ENCODE data around the gene OR6X1.

Gene OR6X1, protein sequence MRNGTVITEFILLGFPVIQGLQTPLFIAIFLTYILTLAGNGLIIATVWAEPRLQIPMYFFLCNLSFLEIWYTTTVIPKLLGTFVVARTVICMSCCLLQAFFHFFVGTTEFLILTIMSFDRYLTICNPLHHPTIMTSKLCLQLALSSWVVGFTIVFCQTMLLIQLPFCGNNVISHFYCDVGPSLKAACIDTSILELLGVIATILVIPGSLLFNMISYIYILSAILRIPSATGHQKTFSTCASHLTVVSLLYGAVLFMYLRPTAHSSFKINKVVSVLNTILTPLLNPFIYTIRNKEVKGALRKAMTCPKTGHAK

DNA sequence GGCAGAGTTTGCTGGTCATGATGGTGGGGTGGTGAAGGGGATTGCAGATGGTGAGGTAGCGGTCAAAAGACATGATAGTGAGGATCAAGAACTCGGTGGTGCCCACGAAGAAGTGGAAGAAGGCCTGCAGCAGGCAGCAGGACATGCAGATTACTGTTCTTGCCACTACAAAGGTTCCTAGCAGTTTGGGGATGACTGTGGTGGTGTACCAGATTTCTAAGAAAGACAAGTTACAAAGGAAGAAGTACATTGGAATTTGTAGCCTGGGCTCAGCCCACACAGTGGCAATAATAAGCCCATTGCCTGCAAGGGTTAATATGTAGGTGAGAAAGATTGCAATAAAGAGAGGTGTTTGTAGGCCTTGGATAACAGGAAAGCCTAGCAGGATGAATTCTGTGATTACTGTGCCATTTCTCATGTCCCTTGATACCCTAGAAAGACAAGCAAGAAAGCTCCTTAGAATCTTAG lies at the start of gene OR6X1:
TSS of gene OR6X1 (minus strand) at position 418 of the 468 bp plus-strand sequence. CDS start at position 418, 0 bp downstream.
- DNase-seq: no peak

DNA sequence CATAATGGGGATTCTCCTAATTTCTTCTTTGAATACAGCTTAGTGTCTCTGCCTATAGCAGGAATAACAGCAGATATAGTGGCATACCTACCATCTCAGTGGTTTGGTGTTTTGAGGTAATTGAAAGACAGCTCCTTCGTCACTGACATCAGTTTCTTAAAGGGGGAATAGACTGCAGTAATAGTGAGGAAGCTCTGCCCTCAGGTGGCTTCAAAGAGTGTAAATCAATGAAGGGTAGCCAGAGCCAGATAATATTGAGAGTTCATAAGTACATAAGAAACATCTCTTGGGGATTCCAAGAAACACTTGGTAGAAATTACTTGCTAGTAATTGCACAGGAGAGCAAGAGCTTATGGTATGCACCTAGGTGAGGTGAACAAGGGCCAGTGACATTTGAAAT lies 47.4 kb upstream of the OR6X1 start:
- DNase-seq: no peak

DNA sequence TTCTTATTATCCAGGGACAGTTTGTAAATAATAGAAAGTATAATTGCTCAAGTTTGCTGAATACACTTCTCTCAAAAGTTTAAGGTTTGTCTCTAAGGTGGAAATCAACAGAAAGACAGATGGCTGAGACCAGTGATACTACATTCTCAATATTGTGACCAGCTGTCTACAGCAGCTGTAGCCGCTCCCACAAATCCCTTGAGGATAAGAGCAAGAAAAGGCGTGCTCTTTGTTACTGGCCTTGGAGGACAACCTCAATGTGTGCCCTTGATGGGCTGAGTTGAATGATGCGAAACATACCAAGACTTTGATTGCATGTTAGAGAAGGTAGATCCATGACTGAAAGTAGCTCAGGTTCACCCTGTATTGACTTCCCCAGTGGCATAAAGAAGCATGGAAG lies 45.7 kb upstream of the OR6X1 start:
- no peak for DNase-seq

DNA sequence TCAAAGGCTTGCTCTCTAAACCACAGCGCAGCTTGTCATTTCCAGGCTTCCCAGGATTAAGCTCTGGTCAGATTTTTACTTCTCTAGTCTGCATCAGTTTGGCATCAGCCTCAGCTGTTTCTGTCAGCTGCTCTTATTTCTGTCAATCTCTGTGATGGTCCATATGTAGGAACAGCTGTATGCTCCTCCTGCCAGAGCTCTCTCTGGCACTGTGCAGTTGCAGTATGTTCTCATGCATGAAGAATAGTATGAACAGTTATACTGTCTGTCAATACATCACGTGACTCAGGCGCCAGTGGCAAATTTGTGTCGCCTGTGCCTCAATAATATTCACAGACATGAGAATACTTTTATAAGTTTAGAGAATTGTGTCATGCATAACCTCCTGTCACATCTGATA lies 45.1 kb upstream of the OR6X1 start:
- no peak for DNase-seq

DNA sequence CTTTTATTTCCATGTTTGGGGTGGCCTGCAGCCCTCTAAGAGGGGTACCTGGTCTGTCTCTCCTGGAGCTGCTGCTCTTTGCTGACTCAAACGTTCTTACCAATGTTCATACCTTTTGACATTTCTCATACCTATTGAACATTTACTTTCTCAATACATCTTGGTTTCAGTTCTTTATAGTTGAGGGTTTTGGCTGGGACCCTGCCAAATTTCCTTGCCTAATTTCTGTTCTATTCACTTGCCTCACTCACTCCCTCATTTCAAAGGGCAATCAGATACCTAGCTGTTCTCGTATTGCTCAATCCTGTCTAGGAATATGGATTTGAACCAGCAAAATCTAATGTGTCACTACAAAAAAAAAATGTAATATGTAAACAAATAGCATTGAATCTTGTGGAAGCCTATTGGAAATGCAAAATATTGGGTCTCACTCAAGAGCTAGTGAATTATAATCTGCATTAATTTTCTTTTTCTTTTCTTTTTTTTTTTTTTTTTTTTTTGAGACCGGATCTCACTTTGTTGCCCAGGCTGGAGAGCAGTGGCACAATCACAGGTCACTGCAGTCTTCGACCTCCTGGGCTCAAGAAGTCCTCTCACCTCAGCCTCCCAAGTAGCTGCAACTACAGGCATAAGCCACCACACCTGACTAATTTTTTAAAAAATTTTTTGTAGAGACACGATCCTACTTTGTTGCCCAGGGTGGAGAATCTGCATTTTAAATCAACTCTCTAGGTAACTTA lies 44.4 kb upstream of the OR6X1 start:
- no peak for DNase-seq

DNA sequence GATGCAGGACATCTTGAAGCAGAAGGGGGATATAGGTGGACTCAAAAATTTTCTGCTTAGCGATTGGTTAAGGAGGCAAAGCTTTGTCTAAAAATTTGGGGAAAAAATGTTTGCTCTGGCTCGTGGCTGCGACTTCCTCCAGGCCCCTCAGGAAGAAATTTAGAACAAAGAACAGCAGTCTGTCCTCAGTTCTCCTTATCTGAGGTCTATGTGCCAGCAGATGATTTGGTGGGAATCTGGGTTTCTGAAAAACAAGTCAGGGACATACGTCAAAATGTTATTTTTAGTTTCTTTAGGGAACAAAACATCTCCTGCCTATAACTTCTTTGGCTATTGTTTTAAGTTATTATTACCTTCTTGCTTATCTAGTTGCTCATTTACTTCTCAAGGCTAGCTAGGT lies 43.8 kb upstream of the OR6X1 start:
- no peak for DNase-seq

DNA sequence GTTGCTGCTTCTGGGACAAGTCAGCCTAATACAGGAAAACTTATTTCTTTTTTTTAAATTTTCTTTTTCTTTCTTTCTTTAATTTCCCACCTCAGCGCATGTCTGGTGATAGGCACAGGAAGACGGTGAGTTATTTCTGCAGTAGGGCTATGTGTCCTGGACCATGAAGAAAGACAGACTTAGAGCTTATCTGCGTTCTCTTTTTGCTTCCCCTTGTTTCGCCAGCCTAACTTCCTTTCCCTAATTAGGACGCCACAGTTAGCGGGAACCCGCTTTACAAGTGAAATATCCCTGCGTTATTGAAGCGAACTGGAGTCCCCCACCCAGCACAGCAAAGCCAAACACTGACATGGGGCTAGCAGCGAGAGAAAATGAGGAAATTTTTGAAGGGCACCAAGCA lies 43.2 kb upstream of the OR6X1 start:
- no peak for DNase-seq

DNA sequence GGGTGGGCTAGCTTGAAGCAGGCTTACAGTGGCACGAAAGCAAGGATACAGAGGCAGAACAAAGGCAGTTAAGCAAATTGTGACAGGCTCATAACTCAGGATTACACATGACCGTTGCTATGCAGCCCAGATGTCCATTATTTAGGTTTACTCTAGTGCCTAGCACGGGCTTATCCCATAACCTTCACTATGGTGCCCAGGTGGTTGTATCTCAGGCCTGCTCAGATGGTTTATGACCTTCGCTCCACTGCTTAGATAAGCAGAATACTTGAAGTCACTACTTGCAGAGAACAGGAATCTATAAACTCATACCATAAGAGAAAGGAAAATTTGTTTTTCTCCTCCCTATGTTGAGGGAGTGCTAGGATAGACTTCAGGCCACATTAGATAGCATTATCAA lies 42.8 kb upstream of the OR6X1 start:
- no peak for DNase-seq

DNA sequence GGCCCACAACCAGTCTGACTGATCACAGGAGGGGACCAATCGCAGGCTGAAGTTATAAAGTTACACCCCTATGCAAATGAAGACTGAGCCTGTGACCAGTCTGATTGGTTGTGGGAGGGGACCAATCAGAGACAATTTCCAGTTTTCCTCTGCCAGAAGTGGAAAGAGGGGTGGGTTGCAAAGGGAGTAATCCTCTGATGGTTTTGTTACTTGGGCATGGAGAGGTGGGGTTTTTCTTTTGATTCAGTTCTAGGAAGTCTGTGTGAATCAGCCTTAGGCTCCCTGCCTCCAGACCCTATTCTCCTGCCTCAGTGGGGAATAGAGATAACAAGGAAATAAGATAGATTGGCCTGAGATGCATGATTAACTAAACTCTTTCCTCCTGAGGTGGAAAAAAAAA lies 41.9 kb upstream of the OR6X1 start:
- no peak for DNase-seq

DNA sequence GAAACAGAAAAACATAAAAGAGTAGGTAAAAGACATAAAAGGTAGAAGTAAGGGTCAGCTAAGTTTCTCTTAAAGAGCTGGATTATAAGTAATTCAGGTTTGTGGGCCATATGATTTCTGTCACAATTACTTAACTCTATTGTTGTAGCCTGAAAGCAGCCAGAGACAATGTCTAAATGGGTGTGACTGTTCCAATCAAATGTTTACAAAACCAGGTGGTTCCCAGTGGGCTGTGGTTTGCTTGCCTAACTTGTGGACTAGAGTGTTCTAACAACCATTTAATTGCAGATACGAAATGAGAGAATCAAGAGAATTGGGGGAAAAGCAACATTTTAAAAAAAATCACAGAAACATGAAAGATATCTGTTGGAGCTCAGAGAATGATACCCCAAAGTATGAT lies 29.2 kb upstream of the OR6X1 start:
- DNase-seq: no peak

DNA sequence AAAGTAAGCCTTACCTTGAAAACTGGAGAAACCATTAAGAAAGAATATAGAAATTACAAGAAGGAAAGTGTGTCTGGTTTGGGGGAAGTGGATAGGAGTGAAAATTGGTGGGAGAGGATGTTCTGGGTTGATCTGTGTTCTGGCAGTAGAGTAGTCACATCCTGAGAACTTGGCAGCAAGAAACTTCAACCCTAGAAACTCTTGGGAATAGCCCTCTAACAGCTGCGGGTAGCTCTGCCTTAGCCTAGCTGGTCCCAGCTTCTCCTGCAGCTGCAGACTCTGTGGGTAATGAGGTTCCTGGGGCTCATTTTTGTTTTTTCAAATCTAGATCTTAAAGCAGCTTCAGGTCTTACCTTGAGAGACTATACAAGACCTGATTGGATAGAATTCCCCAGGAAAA lies 24.2 kb upstream of the OR6X1 start:
- no peak for DNase-seq

DNA sequence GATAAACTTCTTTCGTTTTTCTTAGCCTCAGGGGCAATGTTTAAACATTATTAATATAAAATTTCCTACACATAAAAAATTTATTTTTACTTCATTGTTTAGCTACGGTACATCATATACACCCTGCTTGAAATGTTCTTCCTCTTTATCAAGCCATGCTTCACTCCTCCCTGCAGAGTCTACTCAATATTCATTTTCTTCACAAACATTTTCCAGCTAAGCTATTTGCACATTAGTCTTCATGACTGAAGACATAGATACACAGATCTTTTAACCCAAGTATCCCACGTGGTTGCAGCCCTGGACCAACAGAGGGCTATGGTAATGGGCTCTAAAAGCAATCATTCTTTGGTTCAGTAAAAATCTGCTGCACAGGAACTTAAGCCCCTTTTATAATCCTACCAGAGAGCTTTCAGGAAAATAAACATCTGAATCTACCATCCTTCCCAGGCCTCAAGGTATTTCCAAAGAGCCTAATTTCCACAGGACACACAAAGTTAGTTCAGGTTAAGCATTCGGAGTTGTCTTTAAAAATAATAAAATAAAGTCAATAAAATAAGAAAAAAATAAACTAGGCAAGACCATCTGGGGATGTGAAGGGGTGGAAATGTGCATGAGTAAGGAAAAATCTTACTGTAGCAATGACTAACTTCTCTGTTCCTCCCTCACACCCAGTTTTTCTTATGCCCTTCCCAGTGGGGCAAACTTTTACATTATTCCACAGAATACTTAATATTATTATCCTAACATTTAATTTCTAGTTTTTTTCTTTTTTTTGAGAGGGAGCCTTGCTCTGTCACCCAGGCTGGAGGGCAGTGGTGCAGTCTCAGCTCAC lies 21.6 kb upstream of the OR6X1 start:
- DNase-seq: no peak

DNA sequence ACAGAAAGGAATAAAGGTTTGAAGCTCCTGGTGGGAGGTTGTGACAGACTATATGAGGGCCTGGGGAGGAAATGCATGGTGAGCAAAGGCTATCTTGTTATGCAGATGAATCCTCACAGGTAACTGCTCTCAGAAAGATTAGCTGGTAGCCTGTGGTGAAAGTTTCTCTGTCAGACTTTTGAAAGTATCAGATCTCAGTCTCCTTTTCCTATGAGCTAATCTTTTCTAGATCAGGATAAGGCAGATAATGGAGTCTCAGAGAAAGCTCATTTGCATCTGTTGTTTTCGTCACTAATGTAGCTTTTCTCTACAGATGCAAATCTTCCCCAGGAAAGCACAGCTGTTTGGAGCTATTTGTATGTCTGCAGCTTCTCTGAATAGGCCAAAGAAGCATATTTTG lies 21.0 kb upstream of the OR6X1 start:
- DNase-seq: no peak

DNA sequence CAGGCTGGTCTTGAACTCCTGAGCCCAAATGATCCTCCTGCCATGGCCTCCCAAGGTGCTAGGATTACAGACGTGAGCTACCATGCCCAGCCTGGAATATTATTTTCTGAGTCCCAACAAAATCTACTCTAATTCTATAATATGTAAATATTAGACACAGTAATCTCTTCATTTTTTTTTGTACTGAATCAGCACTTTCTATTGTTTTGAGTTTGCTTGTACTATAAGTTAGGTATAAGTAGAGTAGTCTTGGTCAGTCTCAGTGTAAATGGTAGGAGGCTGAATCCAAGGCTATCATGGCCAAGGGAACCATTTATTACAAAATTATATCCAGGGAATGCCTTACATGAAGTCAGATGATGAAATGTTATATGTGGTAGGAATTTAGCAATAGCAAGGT lies 19.6 kb upstream of the OR6X1 start:
- DNase-seq: no peak

DNA sequence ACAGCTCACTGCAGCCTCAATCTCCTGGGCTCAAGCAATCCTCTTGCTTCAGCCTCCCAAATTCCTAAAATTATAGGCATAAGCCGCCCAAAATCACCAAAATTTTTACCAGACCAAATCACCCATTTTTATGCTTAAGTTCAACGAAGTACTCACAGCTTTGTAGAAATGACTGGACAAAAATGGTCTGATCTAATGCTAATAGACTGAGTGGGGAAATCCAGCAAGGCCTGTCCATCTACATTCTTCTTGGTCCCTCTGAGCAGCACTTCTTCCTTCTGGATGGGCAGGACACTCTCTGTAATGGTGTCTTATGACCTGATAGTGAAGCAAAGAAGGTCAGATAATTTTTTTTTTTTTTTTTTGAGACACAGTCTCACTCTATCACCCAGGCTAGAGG lies 18.7 kb upstream of the OR6X1 start:
- DNase-seq: no peak

DNA sequence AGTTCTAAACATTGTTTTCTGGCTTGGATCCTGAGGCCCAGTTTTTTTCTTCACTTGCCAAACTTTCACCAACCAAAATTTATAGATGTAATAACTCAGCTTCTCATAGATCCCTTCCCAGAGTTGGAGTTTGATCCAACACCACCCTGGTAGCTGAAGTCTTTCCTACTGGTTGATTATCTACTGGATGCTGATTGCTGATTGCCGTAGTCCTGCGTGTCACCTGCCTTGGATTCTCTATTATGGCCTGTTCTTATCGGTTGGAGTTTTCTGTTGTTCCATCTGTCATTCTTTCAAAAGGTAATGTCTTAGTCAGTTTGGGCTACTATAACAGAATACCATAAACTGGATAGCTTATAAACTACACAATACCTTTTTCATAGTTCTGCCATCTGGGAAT lies 17.3 kb upstream of the OR6X1 start:
- DNase-seq: no peak

DNA sequence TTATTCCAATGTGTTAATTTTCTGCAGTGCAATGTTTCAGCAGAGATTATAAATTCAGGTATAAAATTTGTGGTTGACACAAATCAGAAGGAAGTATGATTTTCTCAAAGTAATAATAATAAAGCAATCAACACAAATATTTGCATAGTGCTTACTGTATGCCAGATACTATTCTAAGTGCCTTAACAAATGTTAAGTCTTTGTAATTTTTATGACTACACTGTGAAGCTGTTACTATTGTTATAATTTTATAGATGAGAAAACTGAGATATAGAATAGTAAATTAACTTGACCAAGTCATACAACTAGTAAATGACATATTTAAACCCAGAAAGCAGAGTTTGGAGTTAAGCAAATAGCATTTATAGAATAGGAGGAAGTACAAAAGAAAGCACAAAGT lies 16.4 kb upstream of the OR6X1 start:
- DNase-seq: no peak

DNA sequence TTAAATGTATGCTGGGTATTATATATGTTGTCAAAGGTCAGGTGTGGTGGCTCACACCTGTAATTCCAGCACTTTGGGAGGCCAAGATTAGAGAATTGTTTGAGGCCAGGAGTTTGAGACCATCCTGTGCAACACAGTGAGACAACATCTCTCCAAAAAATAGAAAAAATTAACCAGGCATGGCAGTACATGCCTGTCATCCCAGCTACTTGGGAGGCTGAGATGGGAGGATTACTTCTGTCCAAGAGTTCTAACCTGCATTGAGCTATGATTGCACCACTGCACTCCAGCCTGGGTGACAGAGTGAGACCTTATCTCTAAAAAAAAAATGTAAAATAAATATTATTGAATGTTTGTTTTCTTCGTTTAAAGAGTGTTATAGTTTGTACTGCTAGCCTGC lies 11.3 kb upstream of the OR6X1 start:
- no peak for DNase-seq

DNA sequence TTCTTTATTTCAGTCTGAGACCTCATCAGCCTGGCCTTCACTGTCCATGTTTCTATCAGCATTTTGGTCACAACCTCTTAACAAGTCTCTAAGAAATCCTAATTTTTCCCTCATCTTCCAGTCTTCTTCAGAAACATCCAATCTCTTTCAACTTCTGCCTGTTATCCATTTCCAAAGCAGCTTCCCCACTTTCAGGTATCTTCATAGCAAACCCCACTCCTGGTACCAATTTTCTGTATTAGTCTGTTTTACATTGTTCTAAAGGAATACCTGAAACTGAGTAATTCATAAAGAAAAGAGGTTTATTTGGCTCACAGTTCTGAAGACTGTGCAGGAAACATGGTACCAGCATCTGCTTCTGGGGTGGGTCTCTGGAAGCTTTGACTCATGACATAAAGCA lies 8.1 kb upstream of the OR6X1 start:
- no peak for DNase-seq

DNA sequence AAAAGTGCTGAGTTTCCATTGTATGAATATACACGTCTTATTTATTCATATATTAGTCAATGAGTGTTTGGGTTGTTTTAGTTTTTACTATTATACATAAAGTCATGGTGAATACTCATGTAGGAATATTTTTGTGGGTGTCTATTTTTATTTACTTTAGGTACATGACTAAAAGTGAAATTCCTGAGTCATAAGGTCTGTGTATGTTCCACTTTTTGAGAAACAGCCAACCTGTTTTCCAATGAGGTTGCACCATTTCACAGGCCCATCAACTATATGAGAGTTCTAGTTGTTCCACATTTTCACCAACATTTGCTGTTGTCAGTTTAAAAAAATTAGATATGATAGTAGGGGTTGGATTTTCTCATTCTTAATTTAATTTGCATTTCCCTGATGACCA lies 6.6 kb upstream of the OR6X1 start:
- DNase-seq: no peak

DNA sequence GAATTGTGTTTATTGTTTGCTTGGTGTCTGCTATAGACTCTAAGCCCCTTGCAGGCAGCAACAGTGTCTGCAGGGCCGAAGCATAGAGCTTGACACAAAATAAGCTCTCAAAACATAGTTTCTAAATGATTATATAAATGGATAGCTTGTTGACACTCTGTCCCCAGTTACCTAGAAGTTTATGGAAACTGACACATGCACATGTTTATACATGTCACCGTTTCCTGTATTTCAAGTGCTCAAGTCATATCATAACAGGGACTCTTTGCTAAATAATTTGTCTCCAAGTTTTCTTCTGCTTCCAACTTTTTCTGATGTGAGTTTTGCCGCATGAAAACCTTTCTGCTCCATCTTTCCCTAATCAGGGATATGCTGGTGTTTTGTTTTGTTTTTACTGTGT lies 3.7 kb upstream of the OR6X1 start:
- DNase-seq: no peak

DNA sequence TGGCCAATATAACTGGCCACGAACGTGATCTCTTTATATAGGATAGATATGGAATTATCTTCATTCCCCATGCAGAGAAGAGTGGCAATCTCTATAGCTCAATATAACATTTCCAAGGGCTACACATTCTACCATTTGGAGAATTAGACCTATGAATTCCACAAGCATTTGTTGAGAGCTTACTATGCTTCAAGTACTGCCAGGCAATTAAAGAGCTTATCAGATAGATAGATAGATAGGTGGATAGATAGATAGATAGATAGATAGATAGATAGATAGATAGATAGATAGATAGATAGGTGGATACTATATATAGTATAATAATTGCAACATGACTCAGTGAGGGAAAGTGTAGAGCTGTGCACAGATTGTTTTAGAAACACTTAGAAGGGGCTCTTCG lies 1.5 kb upstream of the OR6X1 start:
- DNase-seq: no peak

DNA sequence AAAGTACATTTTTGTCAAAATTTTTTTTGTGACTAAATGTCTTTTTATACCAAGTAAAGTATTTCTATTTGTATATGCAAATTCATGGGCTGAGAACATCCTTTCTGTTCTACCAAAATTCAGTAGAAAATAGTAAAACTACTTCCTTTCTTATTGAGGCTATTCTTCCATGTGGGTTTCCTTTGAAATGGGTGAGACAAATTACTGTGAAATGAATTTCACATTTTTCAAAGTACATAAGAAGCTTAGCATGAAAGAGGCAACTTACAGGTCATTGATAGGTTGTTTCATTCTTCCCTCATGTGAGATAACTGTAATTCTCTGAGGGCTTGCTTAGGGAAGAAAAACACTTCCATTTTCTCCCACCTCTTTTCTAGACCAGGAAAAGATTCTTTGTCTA lies 1.0 kb upstream of the OR6X1 start:
- no peak for DNase-seq

DNA sequence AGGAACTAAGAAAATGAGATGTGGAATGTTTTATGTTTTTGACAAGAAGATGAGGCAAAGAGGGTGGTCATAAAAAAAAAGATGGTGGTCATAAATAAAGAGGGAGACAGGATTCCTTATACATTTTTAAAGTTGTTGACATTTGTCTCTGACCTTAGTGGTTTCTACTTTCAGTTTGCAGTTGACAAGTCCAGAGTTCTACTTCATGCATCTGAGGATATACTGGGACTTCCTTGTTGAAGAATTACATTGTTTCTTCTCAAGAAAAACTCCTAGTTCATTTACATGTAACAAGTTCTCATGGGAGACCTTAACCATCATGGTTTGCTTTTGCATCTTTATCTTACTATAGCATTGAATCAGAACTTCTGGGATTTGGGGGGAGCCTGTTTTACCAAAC lies 1.2 kb downstream of the OR6X1 start:
- DNase-seq: no peak
